ENCODE results near the gene MRTFB. TPM values are rescaled to one million over a fixed set of nuclear protein-coding genes. Genes with fewer than 3 reads are reported as not detected.

The MRTFB gene
- total and polyA plus RNA-seq, 2 of the 13 experiments (the other 11 are each of a cell fraction or from before 2014, with no cell fraction given), result 11.4 to 14.0 TPM

GRCh38 chr16:14069818-14070217 is 1.3 kb upstream of the MRTFB start (continued):
- TF ChIP-seq SALL1 (CRISPR knock-in tag; IDR thresholded peaks at IDR 0.05), result no peak
- TF ChIP-seq ERF (CRISPR knock-in tag; IDR thresholded peaks at IDR 0.05), result 0 out of 2 replicates have a peak, but pooled peaks have one; percentile 9
- 0 out of 2 replicates have a peak, but pooled peaks have one; percentile 26 for TF ChIP-seq LBX2 (CRISPR knock-in tag; IDR thresholded peaks at IDR 0.05; ENCODE audit: borderline replicate concordance)
- TF ChIP-seq TBL1XR1 (IDR thresholded peaks at IDR 0.05; ENCODE audit: borderline replicate concordance, low read length, partially characterized antibody), result no peak
- 0 out of 2 replicates have a peak, but pooled peaks have one; percentile 42 for TF ChIP-seq ZNF317 (CRISPR knock-in tag; IDR thresholded peaks at IDR 0.05)
- TF ChIP-seq EHMT2 (IDR thresholded peaks at IDR 0.05; ENCODE audit: borderline replicate concordance, low read depth, low read length), result no peak
- no peak for TF ChIP-seq MAX (IDR thresholded peaks at IDR 0.05)

- ATAC-seq, result peak; percentile 10
- Histone ChIP-seq H3K79me2 (ENCODE audit: insufficient read depth, low read length) (peaks cover 30% of the 10 kb centered on the region), H3K4me3 (replicated peaks in 1 of 3; ENCODE audit: insufficient read depth in 1 of 3, low read depth in 2 of 3, low read length in 3 of 3) (peak overlapping the region; percentile 85 to 97 (median 93)), H4K20me1 (ENCODE audit: insufficient read depth, low read length) (no peaks in the 10 kb centered on the region), H3K9me3 (ENCODE audit: low read length) (no peaks in the 10 kb centered on the region), H3K27me3 (ENCODE audit: control insufficient read depth in 1 of 2, insufficient read depth in 2 of 2, low read length in 2 of 2) (peaks cover 0 to 2% of the 10 kb centered on the region in 2 experiments; a peak in 2 of 5 replicates), H3K4me1 (ENCODE audit: insufficient read depth, low read length) (peaks cover 44% of the 10 kb centered on the region), H3K36me3 (replicated peaks in 1 of 2; ENCODE audit: control insufficient read depth in 1 of 2, insufficient read depth in 2 of 2, low read length in 2 of 2) (no peaks in the 10 kb centered on the region; a peak in 1 of 5 replicates), H3K4me2 (ENCODE audit: low read depth, low read length) (peak overlapping the region; percentile 99), H3K27ac (ENCODE audit: extremely low read length, insufficient read depth, low read length) (peak overlapping the region; percentile 71), H3K9ac (ENCODE audit: insufficient read depth, low read depth, low read length) (peak overlapping the region; percentile 82), H2AFZ (ENCODE audit: low read length) (peak overlapping the region; percentile 97)
- DNase-seq (ENCODE audit: low spot score), result no peak
- ChIA-PET POLR2A (interaction anchor here (0.6 to 1.2 kb wide), 6 partner anchors 8 to 151 kb away, joined by 3 to 5 read pairs (median 4); partner anchors contain the start of gene ERCC4), CTCF (ENCODE audit: low intra/inter-chr PET ratio, low total read pairs) (no interaction called here)
- FAIRE-seq, result no peak
- TSS peak; percentile 81 for BruUV-seq (replicated peaks)
- in situ Hi-C loops (cut with HindIII; ENCODE audit: extremely low pct_ligation_motif_present, low pct_unique_long_range_greater_than_20kb) (no loop called here), intact Hi-C loops (cut with micrococcal nuclease; ENCODE audit: unreplicated experiment) (loop anchor here (5.0 to 10.0 kb wide), 3 partner anchors 134 to 214 kb away; no protein-coding TSS in a partner anchor)
- 2% methylated on average over 4 of the region's 4 CpGs for WGBS (ENCODE audit: low lambda C conversion rate)
- TF ChIP-seq ZBTB37 (CRISPR knock-in tag; IDR thresholded peaks at IDR 0.05) (no peak), ZNF230 (CRISPR knock-in tag; IDR thresholded peaks at IDR 0.05) (no peak), ZNF430 (CRISPR knock-in tag; IDR thresholded peaks at IDR 0.05) (no peak), ONECUT2 (CRISPR knock-in tag; IDR thresholded peaks at IDR 0.05) (no peak), MIER3 (CRISPR knock-in tag; IDR thresholded peaks at IDR 0.05; ENCODE audit: borderline replicate concordance) (no peak), MXD1 (CRISPR knock-in tag; IDR thresholded peaks at IDR 0.05) (no peak), ZNF792 (CRISPR knock-in tag; IDR thresholded peaks at IDR 0.05) (no peak), HNF4A (CRISPR knock-in tag; IDR thresholded peaks at IDR 0.05) (no peak), HOXA9 (CRISPR knock-in tag; IDR thresholded peaks at IDR 0.05; ENCODE audit: borderline replicate concordance) (no peak), ZNF576 (CRISPR knock-in tag; IDR thresholded peaks at IDR 0.05) (no peak), KDM2A (CRISPR knock-in tag; IDR thresholded peaks at IDR 0.05; ENCODE audit: borderline replicate concordance, low read depth) (no peak), ZNF629 (CRISPR knock-in tag; conservative IDR thresholded peaks at IDR 0.05) (no peak), ZBTB34 (CRISPR knock-in tag; IDR thresholded peaks at IDR 0.05) (0 out of 2 replicates have a peak, but pooled peaks have one; percentile 2), ARID2 (CRISPR knock-in tag; IDR thresholded peaks at IDR 0.05; ENCODE audit: borderline replicate concordance) (peak; percentile 94)
Measured at GRCh38 chr16:14070555-14070876, 603 bp upstream of the MRTFB start.

All from HepG2 (cell line).